HepG2 (cell line): Measurements from ENCODE around the gene PLD2. TPM values are rescaled to one million over a fixed set of nuclear protein-coding genes. Genes with fewer than 3 reads are reported as not detected.

Source experiments
- ATF2 ChIP-seq: sonication (generic); formaldehyde crosslinking; IDR thresholded peaks from 2 replicates; pipeline ENCODE4 v1.4.0; 2020; ENCODE audit warnings: missing genetic modification reagents
- ELF3 ChIP-seq: IDR thresholded peaks from 2 replicates; pipeline ENCODE4 v1.6.1; 2016; ENCODE audit warnings: missing genetic modification reagents, missing compliant biosample characterization
- GPBP1L1 ChIP-seq: sonication (generic); formaldehyde crosslinking; IDR thresholded peaks from 2 replicates; pipeline ENCODE4 v1.5.0; 2020; ENCODE audit warnings: mild to moderate bottlenecking, missing genetic modification reagents
- HINFP ChIP-seq: sonication (generic); formaldehyde crosslinking; IDR thresholded peaks from 2 replicates; pipeline ENCODE4 v1.4.0; 2020; ENCODE audit warnings: low read depth, mild to moderate bottlenecking, missing genetic modification reagents
- HIVEP1 ChIP-seq: sonication (generic); formaldehyde crosslinking; IDR thresholded peaks from 2 replicates; pipeline ENCODE4 v1.4.0; 2020; ENCODE audit warnings: mild to moderate bottlenecking, missing genetic modification reagents
- IRF2 ChIP-seq: IDR thresholded peaks from 2 replicates; pipeline ENCODE4 v1.6.1; 2018; ENCODE audit warnings: missing genetic modification reagents, missing compliant biosample characterization
- KDM2A ChIP-seq: sonication (generic); formaldehyde crosslinking; IDR thresholded peaks from 2 replicates; pipeline ENCODE4 v1.4.0; 2020; ENCODE audit warnings: low read depth, missing genetic modification reagents, borderline replicate concordance
- MIER3 ChIP-seq: IDR thresholded peaks from 2 replicates; pipeline ENCODE4 v1.6.1; 2016; ENCODE audit warnings: missing compliant biosample characterization, borderline replicate concordance
- MZF1 ChIP-seq: sonication (generic); formaldehyde crosslinking; IDR thresholded peaks from 2 replicates; pipeline ENCODE4 v1.8.1; 2023; ENCODE audit warnings: mild to moderate bottlenecking, missing genetic modification reagents, borderline replicate concordance
- POLR2G ChIP-seq: fragments of 200-400 bp; formaldehyde crosslinking; IDR thresholded peaks from 2 replicates; pipeline ENCODE4 v1.6.1; 2018; ENCODE audit warnings: mild to moderate bottlenecking, low read depth, low read length, moderate library complexity
- TFDP1 ChIP-seq: IDR thresholded peaks from 2 replicates; pipeline ENCODE4 v1.6.1; 2016; ENCODE audit warnings: missing compliant biosample characterization, missing genetic modification reagents, borderline replicate concordance
- ZNF335 ChIP-seq: sonication (generic); formaldehyde crosslinking; IDR thresholded peaks from 2 replicates; pipeline ENCODE4 v1.4.0; 2020; ENCODE audit warnings: missing genetic modification reagents
- ZNF780A ChIP-seq: sonication (generic); formaldehyde crosslinking; IDR thresholded peaks from 2 replicates; pipeline ENCODE4 v1.8.0; 2022; ENCODE audit warnings: mild to moderate bottlenecking, missing genetic modification reagents, moderate library complexity
- ZNF792 ChIP-seq: IDR thresholded peaks from 2 replicates; pipeline ENCODE4 v1.6.1; 2016
- polyA plus RNA-seq, 8 experiments: library from polyadenylated mRNA; depleted of rRNA in 3 of 8; stranded (reverse) in 7 of 8; unstranded in 1 of 8; fragments of >200 nt; fragmentation: Illumina TruSeq in 4 of 8; extraction: Trizol in 4 of 8; gene quantifications; 2 replicates each; pipeline versions ENCODE4 v1.2.1 to v1.2.3, GENCODE V29; 2011 to 2016; ENCODE audit warnings: low read depth in 4 of 8, missing spikeins in 1 of 8, mixed read lengths in 1 of 8; ENCODE audit not compliant: insufficient read depth in 1 of 8
- total RNA-seq, 5 experiments: library from RNA; depleted of rRNA; stranded (reverse); fragments of >200 nt; fragmentation: Illumina TruSeq; extraction: Trizol; gene quantifications; 2 replicates each; pipeline ENCODE4 v1.2.3, GENCODE V29; 2016; ENCODE audit warnings: low read depth in 1 of 5
- TF ChIP-seq, protein P1 (sequence below): IDR thresholded peaks from 2 replicates; pipeline ENCODE4 v1.6.1; 2016; ENCODE audit warnings: mild to moderate bottlenecking
- TF ChIP-seq, protein P2 (sequence below): sonication (generic); formaldehyde crosslinking; IDR thresholded peaks from 2 replicates; pipeline ENCODE4 v1.5.1; 2020; ENCODE audit warnings: mild to moderate bottlenecking, missing genetic modification reagents, moderate library complexity

Gene PLD2
- total and polyA plus RNA-seq, 2 of the 13 experiments (the other 11 are each of a cell fraction or from before 2014, with no cell fraction given) = 13.4 to 29.7 TPM

DNA sequence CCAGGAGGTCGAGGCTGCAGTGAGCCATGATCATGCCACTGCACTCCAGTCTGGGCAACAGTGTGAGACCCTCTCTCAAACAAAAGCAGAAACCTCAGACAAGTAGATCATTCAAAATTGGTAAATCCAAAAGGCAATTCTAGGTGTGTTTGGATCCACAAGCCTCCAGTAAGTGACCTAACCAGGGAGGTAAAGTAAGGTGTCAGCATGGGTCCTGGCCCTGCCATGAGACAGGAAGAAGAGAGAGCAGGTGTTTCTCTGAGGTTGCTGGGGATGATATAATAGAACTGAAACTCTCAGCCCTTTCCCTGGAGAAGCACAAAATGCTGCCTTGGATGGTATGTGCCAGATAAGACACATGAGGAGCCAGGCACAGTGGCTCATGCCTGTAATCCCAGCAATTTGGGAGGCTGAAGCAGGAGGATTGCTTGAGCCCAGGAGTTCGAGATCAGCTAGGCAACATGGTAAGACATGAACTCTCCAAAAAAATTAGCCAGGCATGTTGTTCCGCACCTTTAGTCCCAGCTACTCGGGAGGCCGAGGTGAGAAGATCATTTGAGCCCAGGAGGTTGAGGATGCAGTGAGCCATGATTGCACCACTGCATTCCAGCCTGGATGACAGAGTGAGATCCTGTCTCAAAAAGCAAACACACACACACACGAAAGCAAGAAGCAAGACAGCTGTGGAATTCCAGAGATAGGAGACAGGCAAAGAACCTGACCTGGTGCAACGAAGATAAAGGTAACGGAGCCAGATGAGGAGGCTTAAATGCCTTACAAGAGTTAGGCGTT lies 28.8 kb upstream of the PLD2 start (continued):
- TF ChIP-seq ZNF335 (CRISPR knock-in tag) = peak; percentile 69; the same call in 1 of the 2 replicates
- TF ChIP-seq ZNF792 (CRISPR knock-in tag) = peak; percentile 99
- TF ChIP-seq TFDP1 (CRISPR knock-in tag) = peak; percentile 60; the same call in 1 of the 2 replicates
- no peak for TF ChIP-seq HIVEP1 (CRISPR knock-in tag)
- peak; percentile 37; the same call in 1 of the 2 replicates for TF ChIP-seq KDM2A (CRISPR knock-in tag)
- TF ChIP-seq GPBP1L1 (CRISPR knock-in tag) = no peak
- TF ChIP-seq, protein P1, sequence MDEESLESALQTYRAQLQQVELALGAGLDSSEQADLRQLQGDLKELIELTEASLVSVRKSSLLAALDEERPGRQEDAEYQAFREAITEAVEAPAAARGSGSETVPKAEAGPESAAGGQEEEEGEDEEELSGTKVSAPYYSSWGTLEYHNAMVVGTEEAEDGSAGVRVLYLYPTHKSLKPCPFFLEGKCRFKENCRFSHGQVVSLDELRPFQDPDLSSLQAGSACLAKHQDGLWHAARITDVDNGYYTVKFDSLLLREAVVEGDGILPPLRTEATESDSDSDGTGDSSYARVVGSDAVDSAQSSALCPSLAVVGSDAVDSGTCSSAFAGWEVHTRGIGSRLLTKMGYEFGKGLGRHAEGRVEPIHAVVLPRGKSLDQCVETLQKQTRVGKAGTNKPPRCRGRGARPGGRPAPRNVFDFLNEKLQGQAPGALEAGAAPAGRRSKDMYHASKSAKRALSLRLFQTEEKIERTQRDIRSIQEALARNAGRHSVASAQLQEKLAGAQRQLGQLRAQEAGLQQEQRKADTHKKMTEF = peak; percentile 84
- TF ChIP-seq ZNF780A (CRISPR knock-in tag) = peak; percentile 67; the same call in 1 of the 2 replicates
- peak; percentile 76; the same call in 1 of the 2 replicates for TF ChIP-seq ATF2 (CRISPR knock-in tag)
- peak; percentile 23; the same call in 1 of the 2 replicates for TF ChIP-seq POLR2G
- peak; percentile 75 for TF ChIP-seq ELF3 (CRISPR knock-in tag)
- TF ChIP-seq IRF2 = peak; percentile 79; the same call in 1 of the 2 replicates
- TF ChIP-seq MZF1 (CRISPR knock-in tag) = 0 out of 2 replicates have a peak, but pooled peaks have one; percentile 60
- no peak for TF ChIP-seq HINFP
- TF ChIP-seq, protein P2, sequence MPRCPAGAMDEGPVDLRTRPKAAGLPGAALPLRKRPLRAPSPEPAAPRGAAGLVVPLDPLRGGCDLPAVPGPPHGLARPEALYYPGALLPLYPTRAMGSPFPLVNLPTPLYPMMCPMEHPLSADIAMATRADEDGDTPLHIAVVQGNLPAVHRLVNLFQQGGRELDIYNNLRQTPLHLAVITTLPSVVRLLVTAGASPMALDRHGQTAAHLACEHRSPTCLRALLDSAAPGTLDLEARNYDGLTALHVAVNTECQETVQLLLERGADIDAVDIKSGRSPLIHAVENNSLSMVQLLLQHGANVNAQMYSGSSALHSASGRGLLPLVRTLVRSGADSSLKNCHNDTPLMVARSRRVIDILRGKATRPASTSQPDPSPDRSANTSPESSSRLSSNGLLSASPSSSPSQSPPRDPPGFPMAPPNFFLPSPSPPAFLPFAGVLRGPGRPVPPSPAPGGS (CRISPR knock-in tag) = peak; percentile 32; the same call in 1 of the 2 replicates
- TF ChIP-seq MIER3 (CRISPR knock-in tag) = peak; percentile 78; the same call in 1 of the 2 replicates
